ENCODE data around the gene HMG20A. TPM values are rescaled to one million over a fixed set of nuclear protein-coding genes. Genes with fewer than 3 reads are reported as not detected.

The HMG20A gene
- total and polyA plus RNA-seq, 9 of the 15 experiments (the other 6 are each of a cell fraction or from before 2014, with no cell fraction given), result 25.0 to 68.1 (median 38.9) TPM

DNA sequence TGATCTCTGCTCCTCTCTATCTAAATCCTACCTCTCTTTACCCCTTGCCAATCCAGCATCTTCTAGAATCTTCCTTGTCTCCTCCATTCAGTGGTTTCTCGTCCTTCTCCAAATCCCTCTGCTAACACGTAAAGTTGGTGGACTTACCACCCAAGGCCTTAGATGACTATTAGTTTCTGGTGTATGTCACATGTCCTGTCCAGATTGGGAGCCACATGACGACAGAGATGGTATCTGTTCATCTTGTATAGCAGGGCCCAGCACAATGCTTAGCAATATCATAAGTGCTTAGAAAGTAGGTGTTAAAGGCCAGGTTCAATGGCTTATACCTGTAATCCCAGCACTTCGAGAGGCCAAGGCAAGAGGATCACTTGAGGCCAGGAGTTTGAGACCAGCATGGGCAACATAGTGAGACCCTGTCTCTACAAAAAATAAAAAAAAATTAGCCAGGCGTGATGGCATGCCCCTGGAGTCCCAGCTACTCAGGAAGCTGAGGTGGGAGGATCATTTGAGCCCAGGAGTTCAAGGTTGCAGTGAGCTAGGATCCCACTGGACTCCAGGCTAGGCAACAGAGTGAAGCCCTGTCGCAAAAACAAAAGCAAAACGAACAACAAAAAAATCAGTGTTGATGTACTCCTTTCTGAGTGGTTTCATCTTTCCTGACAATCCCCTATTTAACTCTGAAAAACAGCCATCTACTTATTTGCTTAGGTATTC is 81.8 kb downstream of the HMG20A start (continued):
- no peak for TF ChIP-seq CREM (IDR thresholded peaks at IDR 0.05; ENCODE audit: low read depth)
- no peak for TF ChIP-seq CHD2 (IDR thresholded peaks at IDR 0.05; ENCODE audit: low read depth, low read length)
- TF ChIP-seq, protein P1, sequence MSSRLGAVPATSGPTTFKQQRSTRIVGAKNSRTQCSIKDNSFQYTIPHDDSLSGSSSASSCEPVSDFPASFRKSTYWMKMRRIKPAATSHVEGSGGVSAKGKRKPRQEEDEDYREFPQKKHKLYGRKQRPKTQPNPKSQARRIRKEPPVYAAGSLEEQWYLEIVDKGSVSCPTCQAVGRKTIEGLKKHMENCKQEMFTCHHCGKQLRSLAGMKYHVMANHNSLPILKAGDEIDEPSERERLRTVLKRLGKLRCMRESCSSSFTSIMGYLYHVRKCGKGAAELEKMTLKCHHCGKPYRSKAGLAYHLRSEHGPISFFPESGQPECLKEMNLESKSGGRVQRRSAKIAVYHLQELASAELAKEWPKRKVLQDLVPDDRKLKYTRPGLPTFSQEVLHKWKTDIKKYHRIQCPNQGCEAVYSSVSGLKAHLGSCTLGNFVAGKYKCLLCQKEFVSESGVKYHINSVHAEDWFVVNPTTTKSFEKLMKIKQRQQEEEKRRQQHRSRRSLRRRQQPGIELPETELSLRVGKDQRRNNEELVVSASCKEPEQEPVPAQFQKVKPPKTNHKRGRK (tag; IDR thresholded peaks at IDR 0.05), result no peak
- TF ChIP-seq, protein P2, sequence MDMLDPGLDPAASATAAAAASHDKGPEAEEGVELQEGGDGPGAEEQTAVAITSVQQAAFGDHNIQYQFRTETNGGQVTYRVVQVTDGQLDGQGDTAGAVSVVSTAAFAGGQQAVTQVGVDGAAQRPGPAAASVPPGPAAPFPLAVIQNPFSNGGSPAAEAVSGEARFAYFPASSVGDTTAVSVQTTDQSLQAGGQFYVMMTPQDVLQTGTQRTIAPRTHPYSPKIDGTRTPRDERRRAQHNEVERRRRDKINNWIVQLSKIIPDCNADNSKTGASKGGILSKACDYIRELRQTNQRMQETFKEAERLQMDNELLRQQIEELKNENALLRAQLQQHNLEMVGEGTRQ (CRISPR knock-in tag; IDR thresholded peaks at IDR 0.05), result peak; percentile 71
- no peak for TF ChIP-seq BCL6 (CRISPR knock-in tag; IDR thresholded peaks at IDR 0.05)
- 0 out of 2 replicates have a peak, but pooled peaks have one; percentile 14 for TF ChIP-seq ATF7 (IDR thresholded peaks at IDR 0.05)
- TF ChIP-seq, protein P3, sequence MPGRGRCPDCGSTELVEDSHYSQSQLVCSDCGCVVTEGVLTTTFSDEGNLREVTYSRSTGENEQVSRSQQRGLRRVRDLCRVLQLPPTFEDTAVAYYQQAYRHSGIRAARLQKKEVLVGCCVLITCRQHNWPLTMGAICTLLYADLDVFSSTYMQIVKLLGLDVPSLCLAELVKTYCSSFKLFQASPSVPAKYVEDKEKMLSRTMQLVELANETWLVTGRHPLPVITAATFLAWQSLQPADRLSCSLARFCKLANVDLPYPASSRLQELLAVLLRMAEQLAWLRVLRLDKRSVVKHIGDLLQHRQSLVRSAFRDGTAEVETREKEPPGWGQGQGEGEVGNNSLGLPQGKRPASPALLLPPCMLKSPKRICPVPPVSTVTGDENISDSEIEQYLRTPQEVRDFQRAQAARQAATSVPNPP (IDR thresholded peaks at IDR 0.05; ENCODE audit: borderline replicate concordance, insufficient read depth, insufficient read length), result no peak
- no peak for TF ChIP-seq RNF2 (IDR thresholded peaks at IDR 0.05)
- no peak for TF ChIP-seq ZNF175 (CRISPR knock-in tag; IDR thresholded peaks at IDR 0.05; ENCODE audit: low read depth)
- peak; percentile 25; the same call in 1 of the 2 replicates for TF ChIP-seq SMARCE1 (IDR thresholded peaks at IDR 0.05)
- TF ChIP-seq, protein P4, sequence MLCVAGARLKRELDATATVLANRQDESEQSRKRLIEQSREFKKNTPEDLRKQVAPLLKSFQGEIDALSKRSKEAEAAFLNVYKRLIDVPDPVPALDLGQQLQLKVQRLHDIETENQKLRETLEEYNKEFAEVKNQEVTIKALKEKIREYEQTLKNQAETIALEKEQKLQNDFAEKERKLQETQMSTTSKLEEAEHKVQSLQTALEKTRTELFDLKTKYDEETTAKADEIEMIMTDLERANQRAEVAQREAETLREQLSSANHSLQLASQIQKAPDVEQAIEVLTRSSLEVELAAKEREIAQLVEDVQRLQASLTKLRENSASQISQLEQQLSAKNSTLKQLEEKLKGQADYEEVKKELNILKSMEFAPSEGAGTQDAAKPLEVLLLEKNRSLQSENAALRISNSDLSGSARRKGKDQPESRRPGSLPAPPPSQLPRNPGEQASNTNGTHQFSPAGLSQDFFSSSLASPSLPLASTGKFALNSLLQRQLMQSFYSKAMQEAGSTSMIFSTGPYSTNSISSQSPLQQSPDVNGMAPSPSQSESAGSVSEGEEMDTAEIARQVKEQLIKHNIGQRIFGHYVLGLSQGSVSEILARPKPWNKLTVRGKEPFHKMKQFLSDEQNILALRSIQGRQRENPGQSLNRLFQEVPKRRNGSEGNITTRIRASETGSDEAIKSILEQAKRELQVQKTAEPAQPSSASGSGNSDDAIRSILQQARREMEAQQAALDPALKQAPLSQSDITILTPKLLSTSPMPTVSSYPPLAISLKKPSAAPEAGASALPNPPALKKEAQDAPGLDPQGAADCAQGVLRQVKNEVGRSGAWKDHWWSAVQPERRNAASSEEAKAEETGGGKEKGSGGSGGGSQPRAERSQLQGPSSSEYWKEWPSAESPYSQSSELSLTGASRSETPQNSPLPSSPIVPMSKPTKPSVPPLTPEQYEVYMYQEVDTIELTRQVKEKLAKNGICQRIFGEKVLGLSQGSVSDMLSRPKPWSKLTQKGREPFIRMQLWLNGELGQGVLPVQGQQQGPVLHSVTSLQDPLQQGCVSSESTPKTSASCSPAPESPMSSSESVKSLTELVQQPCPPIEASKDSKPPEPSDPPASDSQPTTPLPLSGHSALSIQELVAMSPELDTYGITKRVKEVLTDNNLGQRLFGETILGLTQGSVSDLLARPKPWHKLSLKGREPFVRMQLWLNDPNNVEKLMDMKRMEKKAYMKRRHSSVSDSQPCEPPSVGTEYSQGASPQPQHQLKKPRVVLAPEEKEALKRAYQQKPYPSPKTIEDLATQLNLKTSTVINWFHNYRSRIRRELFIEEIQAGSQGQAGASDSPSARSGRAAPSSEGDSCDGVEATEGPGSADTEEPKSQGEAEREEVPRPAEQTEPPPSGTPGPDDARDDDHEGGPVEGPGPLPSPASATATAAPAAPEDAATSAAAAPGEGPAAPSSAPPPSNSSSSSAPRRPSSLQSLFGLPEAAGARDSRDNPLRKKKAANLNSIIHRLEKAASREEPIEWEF (CRISPR knock-in tag; IDR thresholded peaks at IDR 0.05), result no peak
- TF ChIP-seq NFE2 (IDR thresholded peaks at IDR 0.05; ENCODE audit: low read depth), result 0 out of 2 replicates have a peak, but pooled peaks have one; percentile 10
- no peak for TF ChIP-seq ZNF212 (CRISPR knock-in tag; IDR thresholded peaks at IDR 0.05)
- peak; percentile 70 for TF ChIP-seq RAD51 (IDR thresholded peaks at IDR 0.05; ENCODE audit: borderline replicate concordance, low read depth)
- TF ChIP-seq TAL1 (IDR thresholded peaks at IDR 0.05), result no peak
- no peak for TF ChIP-seq MCM7 (IDR thresholded peaks at IDR 0.05)
- TF ChIP-seq NR2C2 (CRISPR knock-in tag; IDR thresholded peaks at IDR 0.05), result no peak
- 0 out of 2 replicates have a peak, but pooled peaks have one; percentile 17 for TF ChIP-seq NR2C2 (tag; IDR thresholded peaks at IDR 0.05)
- TF ChIP-seq ZNF184 (CRISPR knock-in tag; IDR thresholded peaks at IDR 0.05), result no peak
- peak in 1 of 2 experiments; percentile 54; a peak in 1 of 4 replicates for TF ChIP-seq RCOR1 (IDR thresholded peaks at IDR 0.05; ENCODE audit: borderline replicate concordance in 1 of 2, low read depth in 2 of 2, low read length in 2 of 2)
- TF ChIP-seq ZNF274 (IDR thresholded peaks at IDR 0.05; ENCODE audit: borderline replicate concordance, low read depth, low read length), result no peak
- no peak for TF ChIP-seq ZNF766 (CRISPR knock-in tag; conservative IDR thresholded peaks at IDR 0.05)
